ENCODE results near the gene PNO1.

Gene PNO1

GRCh38 chr2:68177541-68177940, 19.9 kb downstream of the PNO1 start (continued):
- TF ChIP-seq, protein P1, sequence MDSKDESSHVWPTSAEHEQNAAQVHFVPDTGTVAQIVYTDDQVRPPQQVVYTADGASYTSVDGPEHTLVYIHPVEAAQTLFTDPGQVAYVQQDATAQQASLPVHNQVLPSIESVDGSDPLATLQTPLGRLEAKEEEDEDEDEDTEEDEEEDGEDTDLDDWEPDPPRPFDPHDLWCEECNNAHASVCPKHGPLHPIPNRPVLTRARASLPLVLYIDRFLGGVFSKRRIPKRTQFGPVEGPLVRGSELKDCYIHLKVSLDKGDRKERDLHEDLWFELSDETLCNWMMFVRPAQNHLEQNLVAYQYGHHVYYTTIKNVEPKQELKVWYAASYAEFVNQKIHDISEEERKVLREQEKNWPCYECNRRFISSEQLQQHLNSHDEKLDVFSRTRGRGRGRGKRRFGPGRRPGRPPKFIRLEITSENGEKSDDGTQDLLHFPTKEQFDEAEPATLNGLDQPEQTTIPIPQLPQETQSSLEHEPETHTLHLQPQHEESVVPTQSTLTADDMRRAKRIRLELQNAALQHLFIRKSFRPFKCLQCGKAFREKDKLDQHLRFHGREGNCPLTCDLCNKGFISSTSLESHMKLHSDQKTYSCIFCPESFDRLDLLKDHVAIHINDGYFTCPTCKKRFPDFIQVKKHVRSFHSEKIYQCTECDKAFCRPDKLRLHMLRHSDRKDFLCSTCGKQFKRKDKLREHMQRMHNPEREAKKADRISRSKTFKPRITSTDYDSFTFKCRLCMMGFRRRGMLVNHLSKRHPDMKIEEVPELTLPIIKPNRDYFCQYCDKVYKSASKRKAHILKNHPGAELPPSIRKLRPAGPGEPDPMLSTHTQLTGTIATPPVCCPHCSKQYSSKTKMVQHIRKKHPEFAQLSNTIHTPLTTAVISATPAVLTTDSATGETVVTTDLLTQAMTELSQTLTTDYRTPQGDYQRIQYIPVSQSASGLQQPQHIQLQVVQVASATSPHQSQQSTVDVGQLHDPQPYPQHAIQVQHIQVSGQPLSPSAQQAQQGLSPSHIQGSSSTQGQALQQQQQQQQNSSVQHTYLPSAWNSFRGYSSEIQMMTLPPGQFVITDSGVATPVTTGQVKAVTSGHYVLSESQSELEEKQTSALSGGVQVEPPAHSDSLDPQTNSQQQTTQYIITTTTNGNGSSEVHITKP (tag by site-specific recombination; IDR thresholded peaks at IDR 0.05): no peak

- no peaks in the 10 kb centered on the region for H3K9me3 ChIP-seq (ENCODE audit: control insufficient read depth, insufficient read depth, low read depth, low read length)
- CTCF ChIA-PET: interaction anchor here (1.1 to 1.9 kb wide), 2 partner anchors 18 to 41 kb away, joined by 3 to 5 read pairs; no protein-coding TSS in a partner anchor
- no peak overlapping the region for H3K27ac ChIP-seq (ENCODE audit: extremely low read depth, low read depth, low read length)
- H3K36me3 ChIP-seq (ENCODE audit: control insufficient read depth in 2 of 2, insufficient read depth in 1 of 2, low read length in 2 of 2): peaks cover 31 to 65% of the 10 kb centered on the region in 2 experiments
- no peaks in the 10 kb centered on the region for H3K4me1 ChIP-seq (ENCODE audit: control insufficient read depth, insufficient read depth, low read length)
- no peak overlapping the region for H3K4me3 ChIP-seq (ENCODE audit: low read depth, low read length)
- POLR2A ChIA-PET: no interaction called here
- TF ChIP-seq ZNF133 (tag by site-specific recombination; IDR thresholded peaks at IDR 0.05) (no peak), SP7 (tag by site-specific recombination; IDR thresholded peaks at IDR 0.05) (no peak), ZSCAN30 (tag by site-specific recombination; IDR thresholded peaks at IDR 0.05) (no peak), ZNF10 (tag by site-specific recombination; IDR thresholded peaks at IDR 0.05) (no peak), ZNF514 (tag by site-specific recombination; IDR thresholded peaks at IDR 0.05) (no peak), ZNF274 (IDR thresholded peaks at IDR 0.05; ENCODE audit: low read length) (no peak), ZNF274 (tag by site-specific recombination; IDR thresholded peaks at IDR 0.05; ENCODE audit: borderline replicate concordance) (no peak), ZFP37 (tag by site-specific recombination; IDR thresholded peaks at IDR 0.05) (no peak), SP2 (tag by site-specific recombination; IDR thresholded peaks at IDR 0.05) (no peak), MZF1 (tag by site-specific recombination; IDR thresholded peaks at IDR 0.05; ENCODE audit: borderline replicate concordance) (no peak), ZNF324 (tag by site-specific recombination; IDR thresholded peaks at IDR 0.05) (no peak), ZNF24 (tag by site-specific recombination; IDR thresholded peaks at IDR 0.05) (no peak), SP3 (tag by site-specific recombination; IDR thresholded peaks at IDR 0.05) (no peak), OVOL3 (tag by site-specific recombination; IDR thresholded peaks at IDR 0.05) (no peak), GLI2 (tag by site-specific recombination; IDR thresholded peaks at IDR 0.05; ENCODE audit: borderline replicate concordance, low read depth) (no peak), ZNF654 (tag by site-specific recombination; IDR thresholded peaks at IDR 0.05; ENCODE audit: low read depth) (no peak), ZSCAN18 (tag by site-specific recombination; IDR thresholded peaks at IDR 0.05) (no peak), GLIS1 (tag by site-specific recombination; IDR thresholded peaks at IDR 0.05) (no peak), ZNF501 (tag by site-specific recombination; IDR thresholded peaks at IDR 0.05) (no peak), ZIC2 (tag by site-specific recombination; IDR thresholded peaks at IDR 0.05) (no peak)
- TF ChIP-seq, protein P2, sequence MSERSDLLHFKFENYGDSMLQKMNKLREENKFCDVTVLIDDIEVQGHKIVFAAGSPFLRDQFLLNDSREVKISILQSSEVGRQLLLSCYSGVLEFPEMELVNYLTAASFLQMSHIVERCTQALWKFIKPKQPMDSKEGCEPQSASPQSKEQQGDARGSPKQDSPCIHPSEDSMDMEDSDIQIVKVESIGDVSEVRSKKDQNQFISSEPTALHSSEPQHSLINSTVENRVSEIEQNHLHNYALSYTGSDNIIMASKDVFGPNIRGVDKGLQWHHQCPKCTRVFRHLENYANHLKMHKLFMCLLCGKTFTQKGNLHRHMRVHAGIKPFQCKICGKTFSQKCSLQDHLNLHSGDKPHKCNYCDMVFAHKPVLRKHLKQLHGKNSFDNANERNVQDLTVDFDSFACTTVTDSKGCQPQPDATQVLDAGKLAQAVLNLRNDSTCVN (tag by site-specific recombination; optimal IDR thresholded peaks at IDR 0.05): no peak
Observed at GRCh38 chr2:68178432-68178831, 20.7 kb downstream of the PNO1 start.
